ENCODE measurements around the gene TMEM252.

Gene TMEM252

DNA sequence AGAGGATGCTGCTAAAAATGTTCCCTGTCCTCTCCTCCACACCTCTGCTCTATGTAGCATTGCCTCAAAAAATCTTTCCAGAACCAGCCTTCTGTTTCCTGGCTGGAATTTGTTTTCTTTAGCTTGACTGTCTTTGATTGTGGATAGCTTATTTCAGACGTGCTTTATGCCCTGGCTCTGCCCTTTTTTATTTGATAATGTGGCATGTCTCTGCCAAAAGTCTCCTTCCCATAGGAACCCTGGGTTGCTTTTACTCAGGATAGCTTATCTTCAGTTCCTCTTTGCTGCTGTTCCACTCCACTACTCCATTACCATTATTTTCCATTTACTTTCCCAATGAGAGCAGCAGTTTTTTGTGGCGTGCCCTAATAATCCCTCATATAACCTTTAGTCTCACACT, 885 bp upstream of the TMEM252 start:
- no peak for DNase-seq

DNA sequence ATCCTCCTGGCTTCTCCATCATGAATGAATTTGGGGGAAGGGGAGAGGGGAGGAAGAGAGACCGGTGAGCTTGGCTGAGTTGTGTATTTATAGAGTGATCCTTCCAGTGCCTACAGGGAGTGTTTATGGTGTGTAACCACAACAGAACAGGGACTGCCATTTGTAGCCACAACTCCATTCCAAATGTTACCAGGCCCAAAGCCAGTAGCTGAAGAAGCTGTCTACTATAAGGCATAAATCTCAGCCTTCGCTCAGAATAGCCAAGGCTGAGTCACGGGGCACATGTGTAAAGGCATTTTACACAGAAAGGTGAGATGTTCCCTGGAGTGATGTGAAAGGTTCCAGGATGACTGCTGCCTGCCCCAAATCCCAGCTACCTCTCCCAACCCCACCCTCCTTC, 2.5 kb downstream of the TMEM252 start:
- no peak for DNase-seq

DNA sequence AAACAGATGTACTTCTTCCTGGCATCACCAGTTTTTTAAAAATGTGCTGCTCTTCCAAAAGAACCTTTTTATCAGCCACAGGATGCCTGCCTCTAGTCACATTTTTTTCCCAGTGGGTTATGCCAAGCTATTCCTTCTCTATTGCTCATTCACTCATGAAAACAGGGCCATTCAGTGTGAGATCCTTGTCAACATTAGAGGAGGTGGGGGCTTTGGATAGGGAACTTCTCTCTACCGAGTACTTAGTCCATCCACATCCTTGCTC, 3.1 kb downstream of the TMEM252 start:
- no peak for DNase-seq

DNA sequence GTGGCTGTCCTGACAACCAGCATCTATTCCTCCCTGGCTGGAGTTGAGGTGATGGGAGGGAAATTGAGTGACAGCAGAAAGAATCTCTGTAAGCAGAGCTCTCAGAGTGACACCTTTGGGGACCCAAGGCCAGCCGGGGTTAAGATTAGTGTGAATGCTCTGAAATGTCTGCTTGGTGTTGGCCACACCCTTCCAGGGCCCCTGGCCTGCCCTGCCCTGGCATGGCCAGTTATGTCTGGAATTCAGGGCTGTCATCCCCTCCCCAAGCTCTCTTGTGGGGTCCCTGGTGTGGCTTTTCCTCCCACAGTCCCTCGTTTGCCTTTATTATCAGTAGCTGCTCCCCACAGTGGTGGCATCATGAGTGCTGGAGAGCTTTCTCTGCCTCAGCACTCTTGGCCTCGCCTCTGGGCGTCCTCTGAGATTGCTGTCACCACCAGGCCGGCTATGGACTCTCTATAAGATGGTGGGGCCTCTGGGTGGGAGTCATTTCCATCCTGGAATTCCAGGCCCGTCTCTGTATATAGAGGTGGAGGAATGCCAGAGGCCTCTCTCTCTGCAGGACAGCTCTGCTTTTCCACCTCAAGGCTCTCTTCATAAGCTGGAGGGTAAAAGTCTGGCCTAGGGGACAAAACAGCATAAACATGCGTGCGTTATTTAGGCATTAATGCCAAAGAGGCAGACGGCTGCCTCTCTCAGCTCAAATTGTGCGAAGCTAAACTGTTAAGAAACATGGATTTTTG, 3.6 kb downstream of the TMEM252 start:
- no peak for DNase-seq

DNA sequence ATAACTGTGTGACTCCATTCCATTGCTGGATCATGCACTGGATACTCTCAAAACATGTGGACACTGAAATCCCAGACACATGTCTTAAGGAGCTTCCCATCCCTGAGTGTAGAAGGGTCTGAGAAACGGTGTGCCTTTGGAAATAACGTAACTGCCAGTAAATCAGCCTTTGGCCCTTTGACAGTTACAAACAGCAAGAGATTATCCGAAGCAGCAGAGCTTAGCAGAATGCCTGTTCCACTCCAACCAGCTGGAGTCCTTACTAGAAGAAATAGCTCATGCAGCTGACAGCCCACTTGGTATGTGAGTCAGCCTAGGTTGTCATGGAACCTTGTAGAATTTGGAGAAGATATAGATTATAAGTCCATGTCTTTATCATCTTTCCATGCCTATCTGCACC, 7.0 kb downstream of the TMEM252 start:
- no peak for DNase-seq

DNA sequence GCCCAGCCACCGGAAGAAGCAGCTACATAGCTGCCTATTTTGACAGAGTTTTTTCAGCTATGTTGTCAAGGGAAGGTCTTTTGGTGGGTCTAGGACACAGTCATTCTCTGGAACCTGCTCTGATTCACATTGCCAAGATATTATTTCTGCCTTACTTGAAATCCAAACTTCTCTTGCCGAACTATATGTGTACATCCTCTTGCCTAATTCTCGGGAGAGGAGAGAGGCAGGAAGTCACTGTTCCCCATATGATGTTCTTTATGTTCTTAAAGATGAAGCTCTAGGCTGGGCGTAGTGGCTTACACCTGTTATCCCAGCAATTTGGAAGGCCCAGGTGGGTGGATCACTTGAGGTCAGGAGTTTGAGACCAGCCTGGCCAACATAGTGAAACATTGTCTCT, 8.6 kb downstream of the TMEM252 start:
- DNase-seq = no peak

DNA sequence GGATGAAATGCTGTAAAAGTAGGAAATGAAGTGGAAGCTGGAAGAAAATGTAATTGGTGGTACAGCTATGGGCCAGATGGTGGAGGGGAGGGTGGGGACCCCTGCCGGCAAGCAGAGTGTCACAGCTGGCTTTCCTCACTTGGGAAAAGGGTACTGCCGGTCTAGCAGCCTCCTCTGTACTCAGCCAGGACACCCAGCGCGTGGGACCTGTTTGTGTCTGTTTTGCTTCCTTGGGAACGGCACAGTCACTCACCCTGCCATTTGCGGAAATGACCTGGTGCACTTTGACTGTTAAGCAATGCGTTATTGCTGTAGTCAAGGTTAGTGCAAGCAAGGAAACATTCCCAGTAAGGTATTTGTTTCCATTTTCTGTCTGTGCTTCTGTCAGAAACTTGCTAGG, 10.1 kb downstream of the TMEM252 start:
- DNase-seq = no peak

DNA sequence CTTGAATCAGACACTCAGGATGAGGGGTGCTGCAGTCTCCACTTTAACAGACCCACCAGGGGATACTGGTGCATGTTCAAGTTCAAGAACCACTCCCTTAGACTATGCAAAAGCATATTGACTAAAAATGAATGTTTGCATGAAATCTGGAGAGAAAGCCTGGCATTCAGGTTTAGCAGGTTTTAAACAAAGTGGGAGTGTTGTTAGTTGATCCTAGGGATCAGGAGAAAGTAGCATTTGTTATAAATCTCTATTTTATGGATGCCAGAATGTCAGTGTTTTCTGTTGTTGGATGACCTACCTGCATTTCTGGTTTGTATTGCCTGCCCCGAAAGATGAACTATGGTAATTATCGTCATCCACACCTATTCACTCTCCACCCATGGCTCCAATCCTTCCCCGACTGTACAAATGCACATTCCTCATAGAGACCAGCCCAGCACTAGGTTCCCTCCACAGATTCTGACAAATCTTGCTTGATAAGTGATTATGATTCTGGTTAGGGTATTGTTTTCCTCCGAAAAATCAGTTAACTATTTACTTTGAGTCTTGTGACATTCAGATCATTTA, 17.2 kb downstream of the TMEM252 start:
- no peak for DNase-seq

DNA sequence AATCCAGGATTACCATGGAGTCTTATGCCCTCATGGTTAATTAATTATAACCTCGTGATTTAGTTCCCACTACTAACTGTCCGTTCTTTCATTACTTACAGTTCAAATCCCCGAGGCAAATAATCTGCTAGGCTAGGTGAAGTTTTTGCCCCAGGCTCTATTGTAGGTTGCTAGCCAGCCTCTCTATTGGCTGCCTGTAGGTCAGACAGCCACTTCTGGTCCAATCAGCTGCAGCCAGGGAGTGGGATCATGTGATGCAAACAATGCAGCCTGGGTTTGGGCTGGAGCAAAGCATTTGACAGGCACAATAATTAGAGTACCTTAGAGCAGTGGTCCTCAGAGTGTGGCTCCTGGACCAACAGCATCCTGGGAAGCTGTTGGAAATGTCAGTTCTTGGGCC, 17.7 kb downstream of the TMEM252 start:
- DNase-seq = no peak

DNA sequence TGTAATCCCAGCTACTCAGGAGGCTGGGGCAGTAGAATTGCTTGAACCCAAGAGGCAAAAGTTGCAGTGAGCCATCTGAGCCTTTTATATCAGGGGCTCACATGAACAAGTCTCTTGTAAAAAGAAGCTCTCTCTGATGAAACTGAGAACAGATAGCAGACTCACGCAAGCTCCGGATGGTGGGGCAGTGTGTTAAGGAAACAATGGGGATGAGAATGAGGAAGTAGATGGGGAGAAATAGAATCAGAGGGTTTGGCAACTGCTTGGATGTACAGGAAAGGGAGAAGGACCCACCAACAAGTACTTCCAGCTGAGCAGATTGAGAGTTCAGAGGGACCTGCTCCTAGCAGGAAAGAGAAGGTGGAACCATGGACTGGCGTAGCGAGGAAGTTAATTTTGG, 18.6 kb downstream of the TMEM252 start:
- DNase-seq = no peak

DNA sequence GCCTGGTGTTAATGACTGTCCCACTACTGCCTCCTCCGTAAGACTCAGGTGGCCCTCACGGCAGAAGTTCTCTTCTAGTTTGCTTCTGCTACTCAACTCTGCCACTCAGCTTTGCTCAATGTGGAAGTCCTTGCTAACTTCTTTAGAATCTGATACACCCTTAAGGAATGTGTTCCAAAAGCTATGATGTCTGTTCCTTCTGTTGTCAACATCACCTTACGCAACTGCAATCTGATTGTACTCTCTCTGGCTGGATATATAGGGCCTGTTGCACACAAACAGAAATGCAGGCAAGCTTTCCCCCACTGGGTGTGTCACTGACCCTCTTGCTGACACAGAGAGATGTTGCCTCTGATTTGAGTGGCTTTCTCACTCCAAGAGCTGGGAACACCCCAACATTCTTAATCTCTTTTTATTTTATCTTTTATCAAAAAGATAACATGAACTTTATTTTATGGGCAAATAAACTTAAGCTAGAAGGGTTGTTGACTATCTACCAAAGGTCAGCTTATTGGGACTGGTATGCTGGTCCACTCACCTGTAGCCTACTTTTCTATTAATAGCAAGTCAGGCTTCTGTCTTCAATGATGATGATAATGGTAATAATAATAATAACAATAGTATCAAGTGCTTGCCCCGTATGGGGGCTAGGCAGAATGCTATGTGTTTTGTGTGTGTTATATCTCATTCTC, 25.2 kb downstream of the TMEM252 start:
- no peak for DNase-seq

DNA sequence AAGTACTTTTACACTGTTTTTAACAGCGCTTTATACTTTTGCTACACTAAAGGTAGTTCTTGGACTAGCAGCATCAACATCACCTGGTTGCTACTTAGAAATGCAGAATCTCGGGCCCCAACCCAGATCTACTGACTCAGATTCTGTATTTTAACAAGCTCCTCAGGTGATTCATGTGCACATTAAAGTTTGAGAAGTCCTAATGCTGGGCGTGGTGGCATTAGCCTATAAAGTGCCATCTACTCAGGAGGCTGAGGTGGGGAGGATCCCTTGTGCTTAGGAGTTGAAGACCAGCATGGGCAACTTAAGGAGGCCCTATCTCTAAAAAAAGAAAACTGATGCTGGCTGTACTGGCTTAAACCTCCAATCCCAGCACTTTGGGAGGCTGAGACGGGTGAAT, 26.7 kb downstream of the TMEM252 start:
- DNase-seq = no peak

DNA sequence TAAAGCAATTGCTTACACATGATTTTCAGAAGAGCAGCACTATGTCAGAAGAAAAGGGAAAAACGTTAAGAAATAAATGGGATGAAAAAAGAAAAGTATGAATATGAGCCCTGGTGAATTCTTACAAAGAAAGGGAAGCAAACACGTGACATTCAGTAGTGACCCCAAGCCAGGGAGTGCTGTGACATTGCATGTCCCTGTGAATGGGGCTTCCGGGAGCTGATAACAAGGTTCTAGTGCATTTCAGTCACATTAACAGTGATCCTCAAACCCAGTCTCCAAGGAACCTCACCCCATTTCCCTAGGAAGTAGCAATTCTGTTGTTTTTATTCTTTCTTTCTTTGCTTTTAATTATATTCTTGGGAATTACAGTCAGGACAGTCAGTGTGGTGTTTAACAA, 27.3 kb downstream of the TMEM252 start:
- no peak for DNase-seq

DNA sequence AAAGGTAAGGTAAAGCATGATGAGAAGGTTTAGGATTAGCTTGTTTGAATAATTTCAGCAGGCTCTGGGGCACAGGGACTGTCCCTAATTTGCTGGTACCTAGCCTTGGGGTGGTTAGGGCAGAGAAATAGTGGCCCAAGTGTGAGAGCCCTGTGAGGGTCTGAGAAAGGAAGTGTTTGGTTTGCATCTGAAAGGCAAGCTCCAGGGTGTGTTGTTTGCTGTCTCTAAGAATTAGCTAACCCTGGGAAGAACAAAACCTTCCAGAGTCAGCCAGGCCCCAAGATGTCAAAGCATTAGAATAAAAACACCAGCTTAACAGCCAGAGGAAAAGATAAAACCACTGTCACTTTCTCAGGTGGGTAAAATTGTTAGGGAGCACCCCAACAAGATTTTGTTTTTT, 31.0 kb downstream of the TMEM252 start:
- no peak for DNase-seq

DNA sequence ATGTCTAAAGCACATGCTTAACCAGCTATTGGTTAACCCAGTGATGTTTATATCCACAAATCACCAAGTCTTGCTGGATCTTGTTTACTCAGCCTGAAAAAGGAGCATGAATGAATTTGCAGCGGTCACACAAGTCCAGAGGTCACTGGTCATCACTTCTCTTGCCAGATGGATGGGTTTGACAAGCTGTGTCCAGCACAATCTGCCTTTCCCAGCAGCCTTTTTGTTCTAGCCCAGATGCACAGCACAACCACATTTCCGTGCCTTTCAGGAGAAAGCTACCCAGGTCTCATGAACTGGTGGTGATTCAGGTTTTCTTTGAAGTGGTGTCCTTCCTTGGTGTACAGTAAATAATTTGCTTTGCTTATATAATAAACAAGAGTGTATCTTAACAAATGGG, 32.1 kb downstream of the TMEM252 start:
- no peak for DNase-seq

DNA sequence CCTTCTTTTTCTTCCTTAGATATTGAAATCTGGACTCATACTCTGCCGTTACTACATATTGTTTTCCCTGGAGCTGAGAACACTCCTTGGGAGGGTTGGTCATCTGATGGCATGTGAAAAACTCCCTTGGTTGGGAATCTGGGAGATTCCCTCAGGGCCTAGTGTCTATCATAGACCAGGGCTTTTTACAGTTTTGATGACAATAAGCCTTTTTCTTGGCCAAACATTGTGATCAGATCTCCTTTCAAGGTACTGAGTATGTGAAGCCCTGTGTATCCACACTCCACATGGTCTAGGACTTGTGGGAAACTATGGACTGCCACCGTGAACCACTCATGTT, 32.9 kb downstream of the TMEM252 start:
- DNase-seq = no peak

DNA sequence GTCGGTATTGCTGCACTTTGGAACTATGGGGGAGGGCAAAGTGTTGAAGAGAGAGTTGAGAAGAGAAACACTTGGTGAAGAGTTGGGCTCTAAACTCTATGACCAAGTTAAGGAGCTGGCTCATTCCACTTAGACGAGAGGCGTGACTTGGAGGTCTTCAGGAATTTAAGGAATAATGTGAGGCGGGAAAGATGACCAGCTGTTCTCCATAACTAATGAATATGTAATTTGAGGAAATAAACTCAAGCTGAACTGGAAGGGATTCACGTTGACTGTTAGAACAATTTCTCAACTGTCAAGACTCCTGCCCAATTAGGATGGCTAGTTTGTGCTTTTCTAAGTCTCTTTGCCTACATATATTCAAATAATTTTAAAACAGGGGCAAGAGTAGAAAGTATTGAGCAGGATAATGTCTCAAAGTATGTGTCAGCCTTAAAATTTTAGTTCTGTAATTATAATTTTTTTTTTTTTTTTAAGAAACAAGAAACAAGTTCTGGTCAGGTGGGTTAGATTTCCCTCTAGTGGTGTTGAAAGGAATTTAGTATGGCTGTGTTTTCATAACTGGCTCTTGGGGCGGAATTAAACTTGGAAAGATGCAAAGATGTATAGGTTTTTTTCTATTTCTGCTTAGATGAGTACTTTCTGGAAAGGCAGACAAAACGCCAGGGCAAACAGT, 33.4 kb downstream of the TMEM252 start:
- DNase-seq = no peak

DNA sequence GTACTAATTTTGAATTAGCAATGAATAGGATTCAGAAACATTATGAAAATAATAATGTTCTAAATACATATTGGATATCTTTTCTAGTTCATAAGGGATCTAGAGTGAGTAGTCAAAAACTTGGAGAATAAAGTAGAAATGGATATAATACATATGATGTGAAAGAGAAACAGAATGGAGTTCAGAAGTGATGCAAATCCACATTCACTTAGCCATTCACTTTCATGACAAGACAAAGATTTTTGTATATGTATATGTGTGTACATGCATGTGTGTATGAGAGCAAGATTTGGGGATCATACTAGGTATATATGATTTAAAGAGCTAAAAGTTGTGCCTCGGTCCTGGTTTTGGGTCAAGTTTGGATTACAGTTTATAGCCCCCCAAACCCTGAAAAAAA, 34.1 kb downstream of the TMEM252 start:
- no peak for DNase-seq

DNA sequence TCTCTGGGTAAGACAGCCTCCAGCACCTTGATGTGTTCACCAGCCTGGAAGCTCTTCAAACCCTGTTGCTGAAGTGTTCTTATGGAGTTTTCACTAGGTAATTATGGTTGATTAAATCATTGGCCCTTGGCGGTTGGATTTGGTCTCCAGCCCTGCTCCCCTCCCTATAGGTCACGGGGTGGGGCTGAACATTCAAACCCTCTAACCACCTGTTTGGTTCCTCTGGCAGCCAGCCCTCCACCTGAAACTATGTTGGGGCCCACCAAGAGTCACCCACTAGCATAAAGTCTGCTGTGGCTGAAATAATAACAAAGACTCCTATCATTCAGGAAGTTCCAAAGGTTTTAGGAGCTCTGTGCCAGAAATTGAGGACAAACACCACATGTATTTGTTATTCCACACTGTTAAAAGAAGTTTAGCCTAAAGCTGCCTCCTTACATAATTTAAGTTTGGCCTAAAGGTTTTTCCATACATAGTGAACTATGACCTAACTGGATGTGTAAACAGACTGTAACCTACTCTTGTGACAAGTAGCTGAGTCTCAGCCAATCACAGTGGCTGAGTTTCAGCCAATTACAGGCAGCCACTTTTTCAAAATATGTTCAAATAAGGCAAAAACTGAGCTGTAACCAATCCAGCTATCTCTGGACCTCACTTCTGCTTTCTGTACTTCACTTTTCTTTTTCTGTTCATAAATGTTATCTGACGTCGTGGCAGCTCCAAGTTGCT, 34.8 kb downstream of the TMEM252 start:
- DNase-seq = no peak

DNA sequence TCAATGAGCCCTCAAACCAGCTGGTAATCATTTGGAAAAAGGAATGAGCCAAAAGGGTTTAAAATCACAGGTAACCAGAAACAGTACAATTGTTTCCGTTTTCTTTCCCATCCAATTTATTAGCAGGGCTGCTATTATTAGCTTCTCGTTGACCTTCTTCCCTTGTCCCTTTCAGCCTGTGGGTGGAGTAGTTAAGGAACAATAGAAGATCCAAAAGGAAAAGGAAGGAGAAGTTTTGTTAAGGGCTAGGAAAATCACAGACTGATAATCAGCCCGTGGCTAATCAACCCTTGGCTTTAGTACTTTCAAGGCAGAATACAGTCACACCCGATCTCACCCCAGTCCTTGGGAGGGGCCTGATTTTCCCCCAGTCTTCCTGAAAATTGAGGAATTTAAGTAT, 38.4 kb downstream of the TMEM252 start:
- no peak for DNase-seq

DNA sequence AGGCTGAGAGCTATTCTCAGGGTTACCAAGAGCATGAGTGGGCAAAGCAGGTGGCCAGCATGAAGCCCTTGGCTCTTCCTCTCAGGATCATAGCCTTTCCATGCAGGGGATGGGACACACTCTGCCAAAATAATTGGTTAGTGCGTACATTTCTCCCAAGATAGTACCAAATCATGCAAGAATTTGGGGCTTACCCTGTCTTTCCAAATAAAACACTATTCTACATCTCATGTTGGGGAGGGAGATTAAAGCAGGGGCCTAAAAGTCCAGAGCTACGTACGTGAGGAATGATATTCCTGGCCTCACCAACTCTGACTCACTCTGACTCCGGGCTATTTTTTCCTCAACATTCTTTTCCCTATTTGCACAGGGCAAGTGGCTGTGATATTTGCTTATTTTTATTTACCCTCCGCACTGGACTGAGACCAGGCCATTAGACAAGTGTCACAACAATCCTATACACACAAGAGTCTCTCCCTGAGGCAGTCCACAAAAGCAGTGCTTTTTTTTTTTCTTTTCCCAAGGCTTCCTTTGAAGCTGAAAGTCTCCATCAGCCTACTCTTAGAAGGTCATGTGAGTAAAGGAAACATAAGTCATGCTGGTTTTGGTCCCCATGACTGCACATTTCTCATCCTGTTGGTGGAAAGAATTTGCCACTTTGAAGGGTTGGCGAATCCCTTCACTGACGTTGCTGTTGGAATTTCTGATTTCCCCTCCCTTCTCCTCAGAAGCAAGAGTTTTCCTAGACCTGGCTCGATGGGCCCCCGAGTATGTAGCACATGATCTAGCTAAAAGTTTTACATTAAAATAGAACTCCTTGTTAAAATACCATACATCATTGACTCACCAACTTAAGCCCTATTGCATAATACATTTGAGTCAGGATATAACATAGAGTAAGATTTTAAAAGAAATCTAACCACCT, 40.0 kb downstream of the TMEM252 start:
- DNase-seq = no peak

DNA sequence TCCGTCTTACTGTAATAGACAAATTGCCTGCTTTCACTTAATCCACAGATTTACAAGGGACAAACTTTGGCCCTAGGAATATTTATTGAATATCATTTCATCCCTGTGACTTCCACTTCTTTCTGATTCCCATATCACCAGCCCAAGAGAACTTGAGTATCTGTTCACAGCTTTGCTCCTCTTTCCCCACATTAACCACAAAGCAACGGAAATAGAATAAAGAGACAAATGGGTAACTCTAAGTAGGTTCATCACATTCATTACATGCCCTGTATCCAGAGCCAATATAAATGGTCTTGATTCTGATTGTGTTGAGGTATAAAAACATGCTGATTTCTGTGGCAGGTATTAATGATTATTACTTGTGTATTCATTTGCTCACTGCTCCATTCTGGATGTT, 41.9 kb downstream of the TMEM252 start:
- DNase-seq = no peak

DNA sequence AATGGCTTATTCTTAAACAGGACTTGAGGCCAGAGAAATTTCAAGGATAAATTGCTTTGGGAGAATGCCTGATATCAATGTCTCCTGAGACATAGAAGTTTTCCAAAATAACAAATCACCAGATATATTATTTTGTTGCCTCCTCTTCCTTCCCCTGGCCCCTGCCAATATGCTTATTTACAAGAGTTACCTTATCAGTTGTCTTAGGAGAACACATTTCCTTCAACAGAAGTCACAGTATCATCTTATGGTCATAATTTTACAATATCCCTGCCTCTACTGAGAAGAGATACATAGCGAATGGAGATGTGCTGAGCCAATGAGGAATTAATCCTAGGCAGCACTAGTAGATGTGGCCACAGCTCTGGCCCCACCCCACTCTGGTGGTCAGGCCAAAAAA, 43.1 kb downstream of the TMEM252 start:
- no peak for DNase-seq
